Keratinocyte (primary cell): Measurements from ENCODE around the gene SMCHD1.

Source experiments
- EZH2 ChIP-seq: IDR thresholded peaks from one replicate; pipeline ENCODE4 v1.6.1; 2012; ENCODE audit warnings: inconsistent platforms, mild to moderate bottlenecking, low read length, moderate library complexity
- TF ChIP-seq, protein P1 (sequence below), 3 experiments: IDR thresholded peaks in 1 of 3; conservative IDR thresholded peaks in 1 of 3; optimal IDR thresholded peaks in 1 of 3; 2 replicates in 2 of 3; 3 replicates in 1 of 3; pipeline versions ENCODE3 to v1.5.1; 2011; ENCODE audit warnings: low read length in 3 of 3, mild to moderate bottlenecking in 3 of 3, moderate library complexity in 2 of 3, control low read depth in 1 of 3, inconsistent platforms in 1 of 3; ENCODE audit not compliant: insufficient read depth in 2 of 3; ENCODE audit errors: extremely low read depth in 1 of 3

DNA sequence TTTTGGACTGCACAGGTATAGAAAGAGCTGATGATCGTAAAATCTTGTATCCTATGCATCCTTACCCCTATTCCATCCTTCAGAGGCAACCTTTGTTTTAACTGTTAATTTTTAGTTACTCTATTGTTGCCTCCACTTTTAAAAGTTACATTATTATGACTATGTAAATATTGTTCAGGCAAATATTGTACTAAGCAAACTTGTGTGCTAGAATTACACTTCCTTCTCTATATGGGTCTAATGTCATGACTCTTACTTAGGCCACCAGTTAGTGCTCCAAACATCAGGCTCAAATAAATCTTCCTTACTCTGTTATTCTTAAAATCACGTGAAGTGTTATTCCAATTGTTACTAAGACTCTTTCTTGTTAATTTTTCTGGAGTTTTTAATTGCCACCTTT, 143.8 kb downstream of the SMCHD1 start:
- TF ChIP-seq, protein P1, sequence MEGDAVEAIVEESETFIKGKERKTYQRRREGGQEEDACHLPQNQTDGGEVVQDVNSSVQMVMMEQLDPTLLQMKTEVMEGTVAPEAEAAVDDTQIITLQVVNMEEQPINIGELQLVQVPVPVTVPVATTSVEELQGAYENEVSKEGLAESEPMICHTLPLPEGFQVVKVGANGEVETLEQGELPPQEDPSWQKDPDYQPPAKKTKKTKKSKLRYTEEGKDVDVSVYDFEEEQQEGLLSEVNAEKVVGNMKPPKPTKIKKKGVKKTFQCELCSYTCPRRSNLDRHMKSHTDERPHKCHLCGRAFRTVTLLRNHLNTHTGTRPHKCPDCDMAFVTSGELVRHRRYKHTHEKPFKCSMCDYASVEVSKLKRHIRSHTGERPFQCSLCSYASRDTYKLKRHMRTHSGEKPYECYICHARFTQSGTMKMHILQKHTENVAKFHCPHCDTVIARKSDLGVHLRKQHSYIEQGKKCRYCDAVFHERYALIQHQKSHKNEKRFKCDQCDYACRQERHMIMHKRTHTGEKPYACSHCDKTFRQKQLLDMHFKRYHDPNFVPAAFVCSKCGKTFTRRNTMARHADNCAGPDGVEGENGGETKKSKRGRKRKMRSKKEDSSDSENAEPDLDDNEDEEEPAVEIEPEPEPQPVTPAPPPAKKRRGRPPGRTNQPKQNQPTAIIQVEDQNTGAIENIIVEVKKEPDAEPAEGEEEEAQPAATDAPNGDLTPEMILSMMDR (optimal IDR thresholded peaks at IDR 0.05 in 1 of 3, IDR thresholded peaks at IDR 0.05 in 1 of 3, conservative IDR thresholded peaks at IDR 0.05 in 1 of 3; ENCODE audit: extremely low read depth in 1 of 3, insufficient read depth in 2 of 3, low read length in 3 of 3) = no peak
- TF ChIP-seq EZH2 = no peak
